HepG2 (cell line): ENCODE measurements around the gene FAM117A. TPM values are rescaled to one million over a fixed set of nuclear protein-coding genes. Genes with fewer than 3 reads are reported as not detected.

ENCODE experiments used
- CC2D1A ChIP-seq: sonication (generic); formaldehyde crosslinking; IDR thresholded peaks from 2 replicates; pipeline ENCODE4 v1.8.1; 2023; ENCODE audit warnings: mild to moderate bottlenecking, missing genetic modification reagents
- CHD4 ChIP-seq: fragments of 200-600 bp; sonication (generic); IDR thresholded peaks from 2 replicates; pipeline ENCODE4 v1.7.0; 2017; ENCODE audit warnings: mild to moderate bottlenecking, low read length, borderline replicate concordance
- GABPB1 ChIP-seq: IDR thresholded peaks from 2 replicates; pipeline ENCODE4 v1.6.1; 2016; ENCODE audit warnings: mild to moderate bottlenecking, missing genetic modification reagents, moderate library complexity, missing compliant biosample characterization
- GTF2F1 ChIP-seq: fragments of 150-350 bp; IDR thresholded peaks from 2 replicates; pipeline ENCODE4 v1.6.1; 2014; ENCODE audit warnings: low read length
- NR2F2 ChIP-seq: IDR thresholded peaks from 2 replicates; pipeline ENCODE4 v1.6.1; 2012; ENCODE audit warnings: low read depth, inconsistent platforms, borderline replicate concordance
- NRL ChIP-seq: sonication (generic); formaldehyde crosslinking; IDR thresholded peaks from 2 replicates; pipeline ENCODE4 v1.5.0; 2020; ENCODE audit warnings: missing genetic modification reagents, mild to moderate bottlenecking, moderate library complexity, borderline replicate concordance
- RAD21 ChIP-seq: fragments of 450-650 bp; formaldehyde crosslinking; IDR thresholded peaks from 2 replicates; pipeline ENCODE4 v1.5.0; 2020; ENCODE audit warnings: mild to moderate bottlenecking
- SKI ChIP-seq: fragments of 450-650 bp; IDR thresholded peaks from one replicate; pipeline ENCODE4 v1.6.1; 2018; ENCODE audit warnings: mild to moderate bottlenecking; ENCODE audit not compliant: partially characterized antibody
- polyA plus RNA-seq, 8 experiments: library from polyadenylated mRNA; depleted of rRNA in 3 of 8; stranded (reverse) in 7 of 8; unstranded in 1 of 8; fragments of >200 nt; fragmentation: Illumina TruSeq in 4 of 8; extraction: Trizol in 4 of 8; gene quantifications; 2 replicates each; pipeline versions ENCODE4 v1.2.1 to v1.2.3, GENCODE V29; 2011 to 2016; ENCODE audit warnings: low read depth in 4 of 8, missing spikeins in 1 of 8, mixed read lengths in 1 of 8; ENCODE audit not compliant: insufficient read depth in 1 of 8
- total RNA-seq, 5 experiments: library from RNA; depleted of rRNA; stranded (reverse); fragments of >200 nt; fragmentation: Illumina TruSeq; extraction: Trizol; gene quantifications; 2 replicates each; pipeline ENCODE4 v1.2.3, GENCODE V29; 2016; ENCODE audit warnings: low read depth in 1 of 5
- TF ChIP-seq, protein P1 (sequence below): sonication (generic); formaldehyde crosslinking; IDR thresholded peaks from one replicate; pipeline ENCODE4 v1.5.1; 2020; ENCODE audit warnings: mild to moderate bottlenecking, missing genetic modification reagents; ENCODE audit errors: not compliant biosample characterization
- TF ChIP-seq, protein P2 (sequence below): sonication (generic); formaldehyde crosslinking; IDR thresholded peaks from 2 replicates; pipeline ENCODE4 v1.4.0; 2020; ENCODE audit warnings: missing genetic modification reagents, borderline replicate concordance
- TF ChIP-seq, protein P3 (sequence below): sonication (generic); formaldehyde crosslinking; IDR thresholded peaks from 2 replicates; pipeline ENCODE4 v1.9.0; 2021; ENCODE audit warnings: missing genetic modification reagents, mild to moderate bottlenecking, borderline replicate concordance

FAM117A gene
- total and polyA plus RNA-seq, 2 of the 13 experiments (the other 11 are each of a cell fraction or from before 2014, with no cell fraction given), result 12.1 to 19.8 TPM

DNA sequence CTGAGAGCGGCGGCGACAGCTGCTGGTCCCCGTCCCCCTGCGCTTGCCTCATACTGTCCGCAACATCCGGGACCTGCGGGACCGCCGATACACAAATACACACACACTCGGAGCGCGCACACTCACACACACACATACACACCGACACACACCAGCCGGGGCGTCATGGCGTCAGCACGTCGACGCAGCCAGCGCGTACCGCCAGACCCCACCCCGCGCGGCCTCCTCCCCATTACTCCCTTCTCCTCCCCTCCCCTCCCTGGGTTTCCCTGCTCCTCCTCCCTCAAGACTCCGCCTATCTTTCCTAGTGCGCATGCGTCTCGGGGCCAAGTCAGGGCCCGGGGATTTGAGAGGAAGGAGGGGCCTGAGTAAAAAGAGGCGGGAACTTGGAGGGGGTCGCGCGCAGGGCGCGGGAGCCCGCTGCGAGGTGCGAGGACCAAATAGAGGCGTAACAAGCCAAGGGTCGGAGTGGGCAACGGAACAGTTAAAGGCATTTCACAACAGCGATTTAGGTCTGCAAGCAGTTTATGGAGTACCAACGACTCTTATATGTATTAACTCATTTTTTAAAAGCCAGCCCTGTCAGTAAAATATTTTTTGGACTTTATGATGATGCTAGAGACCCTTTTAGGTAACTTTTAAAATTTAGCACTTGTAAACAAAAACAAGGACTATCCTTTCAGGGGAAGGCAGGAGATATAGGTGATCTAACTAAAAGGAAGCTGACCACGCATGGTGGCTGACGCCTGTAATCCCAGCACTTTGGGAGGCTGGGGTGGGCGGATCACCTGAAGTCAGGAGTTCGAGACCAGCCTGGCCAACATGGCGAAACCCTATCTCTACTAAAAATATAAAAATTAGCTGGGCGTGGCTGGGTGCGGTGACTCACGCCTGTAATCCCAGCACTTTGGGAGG is 85.7 kb downstream of the FAM117A start, which contains the start of gene SPOP (continued):
- TF ChIP-seq NR2F2, result no peak; the same call in 1 of the 2 replicates
- 0 out of 2 replicates have a peak, but pooled peaks have one; percentile 19 for TF ChIP-seq RAD21 (CRISPR knock-in tag)
- TF ChIP-seq GABPB1, result peak; percentile 88
- peak; percentile 93 for TF ChIP-seq NRL
- TF ChIP-seq CHD4, result no peak; the same call in 1 of the 2 replicates
- TF ChIP-seq, protein P1, sequence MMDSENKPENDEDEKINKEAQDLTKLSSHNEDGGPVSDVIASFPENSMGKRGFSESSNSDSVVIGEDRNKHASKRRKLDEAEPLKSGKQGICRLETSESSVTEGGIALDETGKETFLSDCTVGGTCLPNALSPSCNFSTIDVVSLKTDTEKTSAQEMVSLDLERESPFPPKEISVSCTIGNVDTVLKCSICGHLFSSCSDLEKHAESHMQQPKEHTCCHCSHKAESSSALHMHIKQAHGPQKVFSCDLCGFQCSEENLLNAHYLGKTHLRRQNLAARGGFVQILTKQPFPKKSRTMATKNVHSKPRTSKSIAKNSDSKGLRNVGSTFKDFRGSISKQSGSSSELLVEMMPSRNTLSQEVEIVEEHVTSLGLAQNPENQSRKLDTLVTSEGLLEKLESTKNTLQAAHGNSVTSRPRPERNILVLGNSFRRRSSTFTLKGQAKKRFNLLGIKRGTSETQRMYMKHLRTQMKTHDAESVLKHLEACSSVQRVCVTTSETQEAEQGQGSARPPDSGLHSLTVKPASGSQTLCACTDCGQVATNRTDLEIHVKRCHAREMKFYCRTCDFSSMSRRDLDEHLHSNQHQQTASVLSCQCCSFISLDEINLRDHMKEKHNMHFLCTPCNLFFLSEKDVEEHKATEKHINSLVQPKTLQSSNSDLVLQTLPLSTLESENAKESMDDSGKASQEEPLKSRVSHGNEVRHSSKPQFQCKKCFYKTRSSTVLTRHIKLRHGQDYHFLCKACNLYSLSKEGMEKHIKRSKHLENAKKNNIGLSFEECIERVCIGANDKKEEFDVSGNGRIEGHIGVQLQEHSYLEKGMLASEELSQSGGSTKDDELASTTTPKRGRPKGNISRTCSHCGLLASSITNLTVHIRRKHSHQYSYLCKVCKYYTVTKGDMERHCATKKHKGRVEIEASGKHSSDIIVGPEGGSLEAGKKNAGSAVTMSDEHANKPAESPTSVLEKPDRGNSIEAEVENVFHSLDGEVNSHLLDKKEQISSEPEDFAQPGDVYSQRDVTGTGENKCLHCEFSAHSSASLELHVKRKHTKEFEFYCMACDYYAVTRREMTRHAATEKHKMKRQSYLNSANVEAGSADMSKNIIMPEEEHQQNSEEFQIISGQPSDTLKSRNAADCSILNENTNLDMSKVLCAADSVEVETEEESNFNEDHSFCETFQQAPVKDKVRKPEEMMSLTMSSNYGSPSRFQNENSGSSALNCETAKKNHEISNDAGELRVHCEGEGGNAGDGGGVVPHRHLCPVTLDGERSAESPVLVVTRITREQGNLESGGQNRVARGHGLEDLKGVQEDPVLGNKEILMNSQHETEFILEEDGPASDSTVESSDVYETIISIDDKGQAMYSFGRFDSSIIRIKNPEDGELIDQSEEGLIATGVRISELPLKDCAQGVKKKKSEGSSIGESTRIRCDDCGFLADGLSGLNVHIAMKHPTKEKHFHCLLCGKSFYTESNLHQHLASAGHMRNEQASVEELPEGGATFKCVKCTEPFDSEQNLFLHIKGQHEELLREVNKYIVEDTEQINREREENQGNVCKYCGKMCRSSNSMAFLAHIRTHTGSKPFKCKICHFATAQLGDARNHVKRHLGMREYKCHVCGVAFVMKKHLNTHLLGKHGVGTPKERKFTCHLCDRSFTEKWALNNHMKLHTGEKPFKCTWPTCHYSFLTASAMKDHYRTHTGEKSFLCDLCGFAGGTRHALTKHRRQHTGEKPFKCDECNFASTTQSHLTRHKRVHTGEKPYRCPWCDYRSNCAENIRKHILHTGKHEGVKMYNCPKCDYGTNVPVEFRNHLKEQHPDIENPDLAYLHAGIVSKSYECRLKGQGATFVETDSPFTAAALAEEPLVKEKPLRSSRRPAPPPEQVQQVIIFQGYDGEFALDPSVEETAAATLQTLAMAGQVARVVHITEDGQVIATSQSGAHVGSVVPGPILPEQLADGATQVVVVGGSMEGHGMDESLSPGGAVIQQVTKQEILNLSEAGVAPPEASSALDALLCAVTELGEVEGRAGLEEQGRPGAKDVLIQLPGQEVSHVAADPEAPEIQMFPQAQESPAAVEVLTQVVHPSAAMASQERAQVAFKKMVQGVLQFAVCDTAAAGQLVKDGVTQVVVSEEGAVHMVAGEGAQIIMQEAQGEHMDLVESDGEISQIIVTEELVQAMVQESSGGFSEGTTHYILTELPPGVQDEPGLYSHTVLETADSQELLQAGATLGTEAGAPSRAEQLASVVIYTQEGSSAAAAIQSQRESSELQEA (CRISPR knock-in tag), result peak; percentile 92
- peak; percentile 49; the same call in 1 of the 2 replicates for TF ChIP-seq CC2D1A (CRISPR knock-in tag)
- no peak for TF ChIP-seq SKI
- TF ChIP-seq, protein P2, sequence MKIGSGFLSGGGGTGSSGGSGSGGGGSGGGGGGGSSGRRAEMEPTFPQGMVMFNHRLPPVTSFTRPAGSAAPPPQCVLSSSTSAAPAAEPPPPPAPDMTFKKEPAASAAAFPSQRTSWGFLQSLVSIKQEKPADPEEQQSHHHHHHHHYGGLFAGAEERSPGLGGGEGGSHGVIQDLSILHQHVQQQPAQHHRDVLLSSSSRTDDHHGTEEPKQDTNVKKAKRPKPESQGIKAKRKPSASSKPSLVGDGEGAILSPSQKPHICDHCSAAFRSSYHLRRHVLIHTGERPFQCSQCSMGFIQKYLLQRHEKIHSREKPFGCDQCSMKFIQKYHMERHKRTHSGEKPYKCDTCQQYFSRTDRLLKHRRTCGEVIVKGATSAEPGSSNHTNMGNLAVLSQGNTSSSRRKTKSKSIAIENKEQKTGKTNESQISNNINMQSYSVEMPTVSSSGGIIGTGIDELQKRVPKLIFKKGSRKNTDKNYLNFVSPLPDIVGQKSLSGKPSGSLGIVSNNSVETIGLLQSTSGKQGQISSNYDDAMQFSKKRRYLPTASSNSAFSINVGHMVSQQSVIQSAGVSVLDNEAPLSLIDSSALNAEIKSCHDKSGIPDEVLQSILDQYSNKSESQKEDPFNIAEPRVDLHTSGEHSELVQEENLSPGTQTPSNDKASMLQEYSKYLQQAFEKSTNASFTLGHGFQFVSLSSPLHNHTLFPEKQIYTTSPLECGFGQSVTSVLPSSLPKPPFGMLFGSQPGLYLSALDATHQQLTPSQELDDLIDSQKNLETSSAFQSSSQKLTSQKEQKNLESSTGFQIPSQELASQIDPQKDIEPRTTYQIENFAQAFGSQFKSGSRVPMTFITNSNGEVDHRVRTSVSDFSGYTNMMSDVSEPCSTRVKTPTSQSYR (CRISPR knock-in tag), result peak; percentile 56; the same call in 1 of the 2 replicates
- TF ChIP-seq, protein P3, sequence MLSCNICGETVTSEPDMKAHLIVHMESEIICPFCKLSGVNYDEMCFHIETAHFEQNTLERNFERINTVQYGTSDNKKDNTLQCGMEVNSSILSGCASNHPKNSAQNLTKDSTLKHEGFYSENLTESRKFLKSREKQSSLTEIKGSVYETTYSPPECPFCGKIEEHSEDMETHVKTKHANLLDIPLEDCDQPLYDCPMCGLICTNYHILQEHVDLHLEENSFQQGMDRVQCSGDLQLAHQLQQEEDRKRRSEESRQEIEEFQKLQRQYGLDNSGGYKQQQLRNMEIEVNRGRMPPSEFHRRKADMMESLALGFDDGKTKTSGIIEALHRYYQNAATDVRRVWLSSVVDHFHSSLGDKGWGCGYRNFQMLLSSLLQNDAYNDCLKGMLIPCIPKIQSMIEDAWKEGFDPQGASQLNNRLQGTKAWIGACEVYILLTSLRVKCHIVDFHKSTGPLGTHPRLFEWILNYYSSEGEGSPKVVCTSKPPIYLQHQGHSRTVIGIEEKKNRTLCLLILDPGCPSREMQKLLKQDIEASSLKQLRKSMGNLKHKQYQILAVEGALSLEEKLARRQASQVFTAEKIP (CRISPR knock-in tag), result no peak
- no peak for TF ChIP-seq GTF2F1
